Thyroid gland (tissue), 4 donors: Measurements from ENCODE around the gene GRM7. TPM values are rescaled to one million over a fixed set of nuclear protein-coding genes. Genes with fewer than 3 reads are reported as not detected.

Experiments used
- DNase-seq, 2 donors: peaks; one replicate each; pipeline ENCODE4 v3.0.0-alpha.2; 2019
- H3K27ac ChIP-seq, 3 donors: fragments of 200-600 bp; sonication (generic); 1 replicate in 2 of 3; 2 replicates in 1 of 3; pipeline ENCODE4 v1.5.1; 2016 to 2019; ENCODE audit warnings: mild to moderate bottlenecking in 1 of 3, moderate library complexity in 1 of 3
- H3K27me3 ChIP-seq: fragments of 200-600 bp; sonication (generic); one replicate; pipeline ENCODE4 v1.5.1; 2019
- H3K36me3 ChIP-seq, 2 donors: fragments of 200-600 bp; sonication (generic); one replicate each; pipeline ENCODE4 v1.5.1; 2016 to 2019
- H3K4me1 ChIP-seq, 2 donors: fragments of 200-600 bp; sonication (generic); one replicate each; pipeline ENCODE4 v1.5.1; 2017 to 2019
- H3K4me3 ChIP-seq, 3 donors: fragments of 200-600 bp; sonication (generic); replicated peaks in 1 of 3; 1 replicate in 2 of 3; 2 replicates in 1 of 3; pipeline ENCODE4 v1.5.1; 2016; ENCODE audit warnings: mild to moderate bottlenecking in 1 of 3
- H3K9me3 ChIP-seq: fragments of 200-600 bp; sonication (generic); one replicate; pipeline ENCODE4 v1.5.1; 2017
- CTCF ChIP-seq, 6 experiments: fragments of 200-600 bp in 3 of 6; fragments of 450-650 bp in 3 of 6; sonication (generic) in 3 of 6; IDR thresholded peaks; one replicate each; pipeline ENCODE4 v1.5.1; 2016 to 2019; ENCODE audit warnings: antibody characterized with exemption in 6 of 6, mild to moderate bottlenecking in 2 of 6, inconsistent platforms in 1 of 6, moderate library complexity in 1 of 6
- POLR2A ChIP-seq, 2 donors: fragments of 450-650 bp; IDR thresholded peaks; one replicate each; pipeline ENCODE4 v1.6.1; 2017; ENCODE audit warnings: antibody characterized with exemption in 2 of 2, mild to moderate bottlenecking in 2 of 2, moderate library complexity in 1 of 2
- WGBS, 2 donors: methylation state at CpG; one replicate each; pipeline ENCODE4 v1.1.5; 2017; 5-methylcytosine and 5-hydroxymethylcytosine counted together
- intact Hi-C: fragments of 100-400 bp; cut with DNase I; formaldehyde crosslinking; loops from one replicate; pipeline ENCODE4 v1.15.1; 2023
- total RNA-seq, 4 donors: library from RNA; depleted of rRNA; stranded (reverse); fragments of >200 nt; gene quantifications; one replicate each; pipeline ENCODE4 v1.2.3, GENCODE V29; 2016

The GRM7 gene
- total RNA-seq, 4 donors from 2014 or later: 0.11 to 0.81 (median 0.60) TPM

GRCh38 chr3:7573330-7573729 is 712.4 kb downstream of the GRM7 start:
- TF ChIP-seq POLR2A (IDR thresholded peaks at IDR 0.05): no peak
- TF ChIP-seq CTCF (IDR thresholded peaks at IDR 0.05): no peak
- Histone ChIP-seq H3K27ac (no peak overlapping the region), H3K4me1 (no peaks in the 10 kb centered on the region), H3K9me3 (no peaks in the 10 kb centered on the region), H3K27me3 (no peaks in the 10 kb centered on the region), H3K4me3 (no peak overlapping the region), H3K36me3 (no peaks in the 10 kb centered on the region)
- intact Hi-C loops: no loop called here
- WGBS, 2 donors: 79% methylated on average over 2 of the region's 2 CpGs
- no peak for DNase-seq

- 81 to 86% methylated on average over 5 of the region's 5 CpGs for WGBS, 2 donors
- intact Hi-C loops: no loop called here
- no peak overlapping the region for H3K27ac ChIP-seq
- no peak overlapping the region for H3K4me3 ChIP-seq
- H3K36me3 ChIP-seq: no peaks in the 10 kb centered on the region
- no peaks in the 10 kb centered on the region for H3K9me3 ChIP-seq
- TF ChIP-seq CTCF (IDR thresholded peaks at IDR 0.05) (no peak), POLR2A (IDR thresholded peaks at IDR 0.05) (no peak)
- H3K4me1 ChIP-seq: no peaks in the 10 kb centered on the region
- no peaks in the 10 kb centered on the region for H3K27me3 ChIP-seq
- DNase-seq: no peak
Observed at GRCh38 chr3:7574435-7574834, 713.5 kb downstream of the GRM7 start.

GRCh38 chr3:7576071-7576470 is 715.2 kb downstream of the GRM7 start:
- no peak overlapping the region for H3K27ac ChIP-seq
- intact Hi-C loops: no loop called here
- no peaks in the 10 kb centered on the region for H3K36me3 ChIP-seq
- no peak for DNase-seq
- no peak overlapping the region for H3K4me3 ChIP-seq
- 71 to 78% methylated on average over 1 of the region's 1 CpG for WGBS, 2 donors
- no peaks in the 10 kb centered on the region for H3K9me3 ChIP-seq
- H3K4me1 ChIP-seq: no peaks in the 10 kb centered on the region
- no peaks in the 10 kb centered on the region for H3K27me3 ChIP-seq
- TF ChIP-seq CTCF (IDR thresholded peaks at IDR 0.05) (no peak), POLR2A (IDR thresholded peaks at IDR 0.05) (no peak)

GRCh38 chr3:7576506-7576905 is 715.6 kb downstream of the GRM7 start:
- Histone ChIP-seq H3K4me1 (no peaks in the 10 kb centered on the region), H3K4me3 (no peak overlapping the region), H3K9me3 (no peaks in the 10 kb centered on the region), H3K27ac (no peak overlapping the region), H3K27me3 (no peaks in the 10 kb centered on the region), H3K36me3 (no peaks in the 10 kb centered on the region)
- DNase-seq: no peak
- intact Hi-C loops: no loop called here
- WGBS, 2 donors: 90 to 92% methylated on average over 3 of the region's 3 CpGs
- TF ChIP-seq POLR2A (IDR thresholded peaks at IDR 0.05) (no peak), CTCF (IDR thresholded peaks at IDR 0.05) (no peak)

GRCh38 chr3:7577513-7577912 is 716.6 kb downstream of the GRM7 start:
- no peak overlapping the region for H3K4me3 ChIP-seq
- no peaks in the 10 kb centered on the region for H3K36me3 ChIP-seq
- WGBS, 2 donors: 75 to 80% methylated on average over 1 of the region's 1 CpG
- TF ChIP-seq CTCF (IDR thresholded peaks at IDR 0.05) (no peak), POLR2A (IDR thresholded peaks at IDR 0.05) (no peak)
- H3K27me3 ChIP-seq: no peaks in the 10 kb centered on the region
- no peaks in the 10 kb centered on the region for H3K9me3 ChIP-seq
- no peak overlapping the region for H3K27ac ChIP-seq
- DNase-seq: no peak
- intact Hi-C loops: no loop called here
- no peaks in the 10 kb centered on the region for H3K4me1 ChIP-seq
